Measurements from ENCODE around the gene RBM47.

Gene RBM47

GRCh38 chr4:40402556-40402955 lies 227.1 kb downstream of the RBM47 start:
- H3K36me3 ChIP-seq = no peaks in the 10 kb centered on the region
- DNase-seq = no peak
- no peak overlapping the region for H3K27ac ChIP-seq
- no peak overlapping the region for H3K4me3 ChIP-seq (ENCODE audit: low read depth, low read length)
- H3K9me3 ChIP-seq (ENCODE audit: severe bottlenecking) = peaks cover 14% of the 10 kb centered on the region
- no peaks in the 10 kb centered on the region for H3K27me3 ChIP-seq (ENCODE audit: insufficient read depth, low read depth, severe bottlenecking)
- no peak for TF ChIP-seq CTCF (IDR thresholded peaks at IDR 0.05; ENCODE audit: low read depth, low read length)

GRCh38 chr4:40401631-40402030 lies 228.0 kb downstream of the RBM47 start:
- Histone ChIP-seq H3K27ac (no peak overlapping the region), H3K36me3 (no peaks in the 10 kb centered on the region), H3K9me3 (ENCODE audit: severe bottlenecking) (peaks cover 8% of the 10 kb centered on the region), H3K27me3 (ENCODE audit: insufficient read depth, low read depth, severe bottlenecking) (no peaks in the 10 kb centered on the region), H3K4me3 (ENCODE audit: low read depth, low read length) (no peak overlapping the region)
- no peak for TF ChIP-seq CTCF (IDR thresholded peaks at IDR 0.05; ENCODE audit: low read depth, low read length)
- no peak for DNase-seq

- peaks cover 3% of the 10 kb centered on the region for H3K9me3 ChIP-seq (ENCODE audit: severe bottlenecking)
- no peak for TF ChIP-seq CTCF (IDR thresholded peaks at IDR 0.05; ENCODE audit: low read depth, low read length)
- DNase-seq = no peak
- H3K27ac ChIP-seq = no peak overlapping the region
- H3K36me3 ChIP-seq = no peaks in the 10 kb centered on the region
- no peaks in the 10 kb centered on the region for H3K27me3 ChIP-seq (ENCODE audit: insufficient read depth, low read depth, severe bottlenecking)
- no peak overlapping the region for H3K4me3 ChIP-seq (ENCODE audit: low read depth, low read length)
Observed at GRCh38 chr4:40401096-40401495, 228.6 kb downstream of the RBM47 start.

- Histone ChIP-seq H3K27me3 (ENCODE audit: insufficient read depth, low read depth, severe bottlenecking) (no peaks in the 10 kb centered on the region), H3K36me3 (no peaks in the 10 kb centered on the region), H3K4me3 (ENCODE audit: low read depth, low read length) (no peak overlapping the region), H3K9me3 (ENCODE audit: severe bottlenecking) (no peaks in the 10 kb centered on the region), H3K27ac (no peak overlapping the region)
- TF ChIP-seq CTCF (IDR thresholded peaks at IDR 0.05; ENCODE audit: low read depth, low read length) = no peak
- DNase-seq = no peak
Observed at GRCh38 chr4:40399578-40399977, 230.1 kb downstream of the RBM47 start.

- Histone ChIP-seq H3K9me3 (ENCODE audit: severe bottlenecking) (no peaks in the 10 kb centered on the region), H3K27ac (no peak overlapping the region)
- DNase-seq = no peak
Observed at GRCh38 chr4:40395908-40396793, 233.5 kb downstream of the RBM47 start.

More at GRCh38 chr4:40395908-40396793, 233.5 kb downstream of the RBM47 start:
- Histone ChIP-seq H3K4me3 (ENCODE audit: low read depth, low read length) (no peak overlapping the region), H3K36me3 (no peaks in the 10 kb centered on the region), H3K27me3 (ENCODE audit: insufficient read depth, low read depth, severe bottlenecking) (no peaks in the 10 kb centered on the region)
- no peak for TF ChIP-seq CTCF (IDR thresholded peaks at IDR 0.05; ENCODE audit: low read depth, low read length)

All from WERI-Rb-1 (cell line).